IgD-negative memory B cell (primary cell): Measurements from ENCODE around the gene PDSS2. TPM values are rescaled to one million over a fixed set of nuclear protein-coding genes. Genes with fewer than 3 reads are reported as not detected.
A peak's percentile ranks its signal among the peaks of the same experiment; 100 is the strongest.

Experiments
- H3K27ac Mint-ChIP-seq, 3 donors: one replicate each; pipeline ENCODE4 v1.8.0; 2020 to 2022; ENCODE audit warnings: mild to moderate bottlenecking in 3 of 3, mixed read lengths in 3 of 3, moderate library complexity in 1 of 3
- H3K27me3 Mint-ChIP-seq: one replicate; pipeline ENCODE4 v1.8.0; 2021; ENCODE audit warnings: mixed read lengths
- H3K36me3 Mint-ChIP-seq: one replicate; pipeline ENCODE4 v1.8.0; 2020; ENCODE audit warnings: mild to moderate bottlenecking, mixed read lengths
- H3K4me1 Mint-ChIP-seq, 3 donors: one replicate each; pipeline ENCODE4 v1.8.0; 2020 to 2022; ENCODE audit warnings: mixed read lengths in 3 of 3, mild to moderate bottlenecking in 1 of 3
- H3K4me3 Mint-ChIP-seq, 4 donors: one replicate each; pipeline ENCODE4 v1.8.0; 2020 to 2022; ENCODE audit warnings: mild to moderate bottlenecking in 4 of 4, mixed read lengths in 4 of 4, moderate library complexity in 3 of 4
- H3K9me3 Mint-ChIP-seq, 3 donors: one replicate each; pipeline ENCODE4 v1.8.0; 2020 to 2021; ENCODE audit warnings: mixed read lengths in 3 of 3, mild to moderate bottlenecking in 1 of 3
- polyA plus RNA-seq: library from polyadenylated mRNA; unstranded; fragments of 300-500 nt; fragmentation: Illumina TruSeq; gene quantifications from one replicate; pipeline ENCODE4 v1.2.3, GENCODE V29; 2021

The PDSS2 gene
- polyA plus RNA-seq, 1 donor from 2014 or later: 15.7 TPM

DNA sequence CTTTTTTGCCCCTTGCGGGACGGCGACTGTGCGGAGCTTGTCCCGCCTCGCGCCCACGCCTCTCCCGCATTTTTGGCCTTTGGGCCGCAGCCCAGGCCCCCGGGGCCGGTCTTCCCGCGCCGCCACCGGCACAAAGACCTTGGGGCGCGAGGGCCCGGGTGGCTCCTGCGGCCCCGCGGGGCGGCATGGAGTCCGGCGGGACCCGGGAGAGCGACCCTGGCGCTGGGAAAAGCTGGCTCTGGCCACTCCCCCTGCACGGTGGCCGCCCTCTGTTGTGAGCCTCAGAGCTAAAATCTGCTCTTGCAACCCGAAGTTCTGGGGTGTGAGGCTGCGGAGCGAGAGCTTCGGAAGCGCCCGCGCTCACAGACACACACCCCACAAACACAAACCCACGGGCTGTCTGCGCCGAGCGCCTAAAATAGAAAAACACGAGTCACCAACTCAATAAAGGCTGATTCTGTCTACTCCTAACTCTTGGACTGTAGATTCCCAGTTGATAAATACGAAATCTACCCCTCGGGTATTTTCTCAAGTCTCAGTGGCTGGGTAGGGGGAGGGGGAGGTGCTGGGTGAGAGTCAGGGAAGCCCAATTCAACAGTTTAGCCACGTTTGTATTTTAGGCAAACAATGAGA, 343.6 kb downstream of the PDSS2 start:
- peak overlapping the region; percentile 83 to 89 (median 84) for H3K27ac Mint-ChIP-seq
- peaks cover 3% of the 10 kb centered on the region for H3K27me3 Mint-ChIP-seq
- peaks cover 6 to 12% (median 9%) of the 10 kb centered on the region in 3 donors for H3K4me1 Mint-ChIP-seq
- peak overlapping the region; percentile 84 to 98 (median 95) for H3K4me3 Mint-ChIP-seq
- no peaks in the 10 kb centered on the region for H3K36me3 Mint-ChIP-seq
- H3K9me3 Mint-ChIP-seq: no peaks in the 10 kb centered on the region

DNA sequence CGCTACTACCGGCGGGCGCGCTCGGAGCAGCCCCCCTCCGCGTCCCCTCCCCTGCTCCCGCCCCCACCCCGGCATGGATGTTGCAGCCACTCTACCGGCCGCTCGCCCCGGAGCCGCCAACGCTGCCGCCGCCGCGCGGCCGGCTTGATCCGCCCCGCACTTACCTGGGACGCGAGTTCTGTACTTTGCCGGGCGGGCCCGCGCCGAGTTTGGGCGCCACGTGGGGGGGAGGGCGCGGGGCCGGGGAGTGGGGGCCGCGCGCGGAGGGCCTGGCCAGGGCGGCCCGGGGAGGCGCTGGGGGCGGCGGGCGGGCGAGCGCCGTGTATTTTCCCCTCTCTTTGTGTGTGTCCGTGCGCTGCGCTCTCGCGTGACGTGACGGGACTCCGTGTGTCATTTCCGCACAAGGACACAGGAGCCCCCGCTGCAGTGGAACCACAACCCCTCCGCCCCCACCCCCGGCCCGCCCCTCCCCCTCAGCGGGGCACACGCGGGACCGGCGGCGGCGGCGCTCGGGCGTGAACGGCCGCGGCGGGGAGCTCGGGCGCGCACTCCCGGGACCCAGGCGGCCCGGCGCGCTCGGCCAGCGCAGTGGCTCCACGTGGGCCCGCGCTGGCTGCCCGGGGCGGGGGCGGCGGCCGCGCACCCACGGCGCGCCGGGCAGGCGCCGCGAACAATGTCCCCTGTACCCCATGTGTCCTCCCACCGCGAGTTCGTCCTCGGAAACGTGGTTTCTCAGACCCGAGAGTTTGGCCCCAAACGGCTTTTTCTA, 344.3 kb downstream of the PDSS2 start, which contains the start of gene BEND3:
Gene BEND3 (minus strand): TSS at position 590 of the 769 bp plus-strand sequence. CDS start 16,230 bp downstream, outside the sequence.
- no peaks in the 10 kb centered on the region for H3K36me3 Mint-ChIP-seq
- peaks cover 3% of the 10 kb centered on the region for H3K27me3 Mint-ChIP-seq
- H3K4me3 Mint-ChIP-seq: peak within 1 kb of the TSS; percentile 84 to 98 (median 95)
- peak within 1 kb of the TSS; percentile 83 to 89 (median 84) for H3K27ac Mint-ChIP-seq
- no peaks in the 10 kb centered on the region for H3K9me3 Mint-ChIP-seq
- H3K4me1 Mint-ChIP-seq: peaks cover 6 to 12% (median 9%) of the 10 kb centered on the region in 3 donors

DNA sequence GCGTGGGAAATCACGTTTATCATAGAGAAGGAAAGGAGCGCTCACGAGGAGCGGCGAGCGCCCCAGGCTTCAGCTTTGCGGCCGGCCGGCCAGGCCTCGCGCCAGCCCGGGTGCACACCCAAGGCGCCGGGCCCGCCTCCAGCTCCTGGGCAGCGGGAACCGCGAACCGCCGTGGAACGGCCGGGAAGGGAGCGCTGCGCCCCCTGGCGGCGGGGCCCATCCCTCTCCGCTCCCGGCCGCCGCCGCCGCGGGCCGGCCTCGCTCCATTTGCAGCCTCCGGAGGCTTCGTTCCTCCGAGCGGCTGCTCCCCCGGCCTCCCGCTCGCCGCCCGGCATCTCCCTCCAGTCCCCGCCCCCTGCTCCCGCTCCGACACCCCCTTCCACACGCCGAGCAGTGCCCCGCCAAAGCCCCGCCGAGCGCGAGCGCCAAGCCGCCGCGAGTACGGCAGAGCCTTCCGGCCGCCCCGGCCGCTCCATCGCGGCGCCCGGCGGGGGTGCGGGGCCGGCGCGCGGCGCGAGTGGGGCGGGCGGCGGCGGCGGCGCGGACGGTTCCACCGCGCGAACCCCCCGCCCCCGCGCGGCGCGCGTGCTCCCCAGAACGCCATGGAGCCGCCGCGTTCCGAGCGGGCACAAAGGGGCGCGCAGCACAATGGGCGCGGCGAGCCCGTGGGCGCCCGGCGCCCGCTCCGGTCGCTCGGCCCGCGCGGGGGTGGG, 345.0 kb downstream of the PDSS2 start:
- Mint-ChIP-seq H3K27ac (peak overlapping the region in 2 of 3 donors; percentile 71 to 89), H3K36me3 (no peaks in the 10 kb centered on the region), H3K27me3 (peaks cover 3% of the 10 kb centered on the region), H3K4me1 (peaks cover 6 to 12% (median 9%) of the 10 kb centered on the region in 3 donors), H3K4me3 (peak overlapping the region; percentile 80 to 91 (median 90)), H3K9me3 (no peaks in the 10 kb centered on the region)

DNA sequence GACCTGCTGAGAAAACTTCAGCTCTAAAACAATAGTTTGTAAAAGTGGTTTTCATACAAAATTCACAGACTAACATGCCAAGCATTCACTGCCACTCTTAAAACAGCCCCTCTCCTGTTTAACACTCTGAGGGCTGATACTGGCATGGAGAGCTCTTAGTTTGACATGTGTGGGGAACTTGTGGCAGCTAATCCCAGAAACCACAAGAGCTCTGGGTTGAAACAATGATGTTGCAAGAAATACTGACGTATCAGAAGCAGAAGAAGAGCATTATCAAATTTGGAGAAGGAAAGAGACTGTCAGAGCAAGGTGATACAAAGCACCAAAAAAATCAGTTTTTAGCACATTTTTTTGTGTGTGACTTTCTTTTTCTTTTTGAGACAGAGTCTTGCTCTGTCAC, 349.2 kb downstream of the PDSS2 start:
- H3K4me3 Mint-ChIP-seq: peak overlapping the region in 1 of 4 donors; percentile 72
- H3K9me3 Mint-ChIP-seq: no peaks in the 10 kb centered on the region
- H3K4me1 Mint-ChIP-seq: peaks cover 0 to 3% (median 0%) of the 10 kb centered on the region in 3 donors
- H3K27me3 Mint-ChIP-seq: no peaks in the 10 kb centered on the region
- H3K36me3 Mint-ChIP-seq: no peaks in the 10 kb centered on the region
- H3K27ac Mint-ChIP-seq: peak overlapping the region in 1 of 3 donors; percentile 21

DNA sequence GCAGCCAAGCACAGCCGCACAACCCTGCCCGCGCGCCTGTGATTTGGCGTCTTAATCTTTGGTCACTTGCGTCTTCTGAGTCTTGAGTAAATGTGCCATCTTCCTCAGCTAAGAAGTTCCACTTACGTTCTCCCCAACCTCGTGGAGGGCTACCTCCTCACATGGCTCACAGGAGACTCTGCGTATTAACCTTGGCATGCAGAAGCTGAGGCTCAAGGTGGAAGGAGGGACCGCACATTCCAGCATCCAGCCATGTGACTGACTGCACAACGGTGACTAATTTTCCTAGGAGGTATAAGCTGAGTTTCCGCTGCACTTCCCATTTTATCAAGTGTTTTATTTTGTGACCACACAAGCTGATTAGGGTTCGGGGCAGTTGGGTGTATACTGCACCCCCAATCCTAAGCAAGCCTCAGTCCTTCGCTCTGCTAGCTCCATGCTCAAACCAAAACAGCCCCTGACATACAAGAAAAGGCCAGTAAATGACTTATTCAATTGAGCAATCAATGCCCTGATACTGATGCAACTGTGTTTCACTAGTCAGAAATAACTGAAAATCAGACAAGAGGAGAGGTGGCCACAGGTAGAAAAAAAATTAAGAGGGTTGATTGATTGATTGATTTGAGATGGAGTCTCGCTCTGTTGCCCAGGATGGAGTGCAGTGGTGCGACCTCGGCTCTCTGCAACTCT, 351.0 kb downstream of the PDSS2 start:
- H3K4me3 Mint-ChIP-seq: peak overlapping the region in 1 of 4 donors; percentile 41
- H3K27me3 Mint-ChIP-seq: no peaks in the 10 kb centered on the region
- H3K27ac Mint-ChIP-seq: no peak overlapping the region
- H3K4me1 Mint-ChIP-seq: no peaks in the 10 kb centered on the region
- H3K9me3 Mint-ChIP-seq: no peaks in the 10 kb centered on the region
- H3K36me3 Mint-ChIP-seq: no peaks in the 10 kb centered on the region

DNA sequence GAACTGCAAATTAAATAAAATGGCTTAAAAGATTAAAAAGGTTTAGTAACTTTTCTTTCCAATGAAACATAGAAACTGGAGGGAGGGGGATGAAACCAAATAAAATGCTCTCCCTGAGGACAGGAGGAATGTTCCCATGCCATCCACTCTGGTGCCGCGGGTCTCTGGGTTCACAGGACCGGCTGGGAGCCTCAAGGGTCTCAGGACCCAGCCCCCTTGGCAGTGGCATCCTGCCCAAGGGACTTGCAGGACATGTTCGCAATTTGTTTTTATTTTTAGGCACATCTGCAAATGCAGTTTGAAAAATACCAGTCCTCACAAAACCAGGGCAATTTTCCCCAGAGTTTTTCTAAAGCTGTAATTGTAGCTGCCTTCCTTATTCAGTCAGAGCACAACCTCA, 351.6 kb downstream of the PDSS2 start:
- Mint-ChIP-seq H3K36me3 (no peaks in the 10 kb centered on the region), H3K27ac (no peak overlapping the region), H3K4me3 (no peak overlapping the region), H3K9me3 (no peaks in the 10 kb centered on the region), H3K4me1 (no peaks in the 10 kb centered on the region), H3K27me3 (no peaks in the 10 kb centered on the region)

DNA sequence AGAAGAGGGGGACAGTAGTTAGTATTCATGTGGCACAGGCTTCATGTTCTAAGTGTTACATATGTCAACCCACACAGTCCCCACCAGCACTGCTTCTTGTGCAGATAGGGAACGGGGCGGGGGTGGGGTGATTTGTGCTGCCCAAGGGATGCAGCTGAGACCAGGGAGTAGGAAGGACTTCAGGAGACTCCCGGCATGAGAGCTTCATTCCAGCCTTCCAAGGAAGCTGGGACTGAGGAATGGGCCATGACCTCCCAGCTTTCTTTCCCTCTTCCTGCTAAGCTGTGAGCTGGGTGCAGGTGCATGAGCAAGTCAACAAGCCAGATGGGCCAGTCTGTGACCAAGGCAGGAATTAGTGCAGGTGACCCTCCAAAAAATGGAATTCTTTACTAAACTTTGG, 353.2 kb downstream of the PDSS2 start:
- Mint-ChIP-seq H3K9me3 (no peaks in the 10 kb centered on the region), H3K4me1 (peaks cover 0 to 2% (median 0%) of the 10 kb centered on the region in 3 donors), H3K27ac (no peak overlapping the region), H3K27me3 (no peaks in the 10 kb centered on the region), H3K4me3 (no peak overlapping the region), H3K36me3 (no peaks in the 10 kb centered on the region)

DNA sequence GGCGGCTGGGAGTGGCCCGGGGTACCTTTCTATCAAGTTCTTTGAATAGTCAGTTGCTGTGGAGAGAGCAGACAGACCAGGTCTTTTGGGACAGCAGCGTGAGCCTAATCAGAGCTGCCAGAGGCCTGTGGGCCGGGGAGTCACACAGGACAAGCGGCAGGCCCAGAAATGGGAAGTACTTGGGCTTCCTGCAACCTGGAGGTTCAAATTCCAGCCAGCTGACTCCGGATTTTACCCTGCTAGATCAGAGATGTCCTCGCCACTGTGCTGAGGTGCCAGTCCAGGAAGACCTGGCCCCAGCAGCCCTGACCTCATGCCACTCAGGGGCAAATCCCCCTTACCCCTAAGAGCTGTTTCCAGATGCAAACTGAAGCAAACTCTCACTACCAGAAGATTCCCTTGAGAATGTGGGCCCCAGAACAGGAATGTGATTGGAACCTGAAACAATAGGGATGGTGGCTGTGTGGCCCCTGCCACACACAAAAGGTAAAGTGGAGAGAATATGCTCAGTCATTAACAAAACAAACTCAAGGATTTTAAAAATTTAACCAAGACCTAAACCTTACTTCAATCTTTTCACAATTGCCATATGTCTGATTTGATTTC, 353.8 kb downstream of the PDSS2 start:
- no peak overlapping the region for H3K27ac Mint-ChIP-seq
- peaks cover 0 to 2% (median under 1%) of the 10 kb centered on the region in 3 donors for H3K4me1 Mint-ChIP-seq
- H3K27me3 Mint-ChIP-seq: no peaks in the 10 kb centered on the region
- no peaks in the 10 kb centered on the region for H3K9me3 Mint-ChIP-seq
- H3K4me3 Mint-ChIP-seq: no peak overlapping the region
- no peaks in the 10 kb centered on the region for H3K36me3 Mint-ChIP-seq

DNA sequence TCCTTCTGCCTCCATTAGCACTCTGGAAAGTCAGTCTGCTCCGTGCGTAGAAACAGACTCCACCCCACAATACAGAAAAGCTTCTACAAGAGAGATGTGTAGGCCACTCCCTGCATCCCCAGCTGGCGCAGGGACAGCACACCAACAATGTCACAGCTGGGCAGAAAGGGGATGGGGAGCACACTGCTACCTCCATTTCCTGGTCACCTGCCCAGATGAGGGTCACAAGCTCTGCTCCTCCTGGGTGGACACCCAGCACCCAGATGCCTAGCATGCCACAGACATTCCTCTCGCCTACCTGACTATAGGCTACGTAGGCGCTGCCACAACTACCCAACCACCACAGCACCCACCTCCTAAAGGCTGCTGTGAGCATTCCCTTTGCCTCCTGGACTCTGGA, 356.3 kb downstream of the PDSS2 start:
- Mint-ChIP-seq H3K27me3 (no peaks in the 10 kb centered on the region), H3K9me3 (no peaks in the 10 kb centered on the region)

More for the DNA sequence above, 356.3 kb downstream of the PDSS2 start:
- Mint-ChIP-seq H3K4me1 (peaks cover 0 to 8% (median 6%) of the 10 kb centered on the region in 3 donors), H3K4me3 (peak overlapping the region in 1 of 4 donors; percentile 9), H3K27ac (peak overlapping the region in 1 of 3 donors; percentile 27), H3K36me3 (no peaks in the 10 kb centered on the region)

Other genes with a start within 250 kb of the PDSS2 start
- 1.0 TPM for gene SOBP, start 30.6 kb upstream of the PDSS2 start, polyA plus RNA-seq